Stomach (tissue), 4 donors: ENCODE results near the gene FAAP100.

Source experiments
- EP300 ChIP-seq: sonication (generic); formaldehyde crosslinking; IDR thresholded peaks from one replicate; pipeline ENCODE4 v1.6.1; 2017; ENCODE audit warnings: antibody characterized with exemption
- POLR2A ChIP-seq, 4 donors: fragments of 450-650 bp; IDR thresholded peaks; one replicate each; pipeline ENCODE4 v1.6.1; 2016; ENCODE audit warnings: antibody characterized with exemption in 4 of 4, control low read depth in 2 of 4, mild to moderate bottlenecking in 1 of 4, moderate library complexity in 1 of 4
- TF ChIP-seq, protein P1 (sequence below), 7 experiments: fragments of 450-650 bp in 4 of 7; fragments of 200-600 bp in 3 of 7; sonication (generic) in 3 of 7; IDR thresholded peaks; one replicate each; pipeline ENCODE4 v1.5.1; 2016 to 2019; ENCODE audit warnings: antibody characterized with exemption in 7 of 7, control low read depth in 2 of 7, mild to moderate bottlenecking in 1 of 7

DNA sequence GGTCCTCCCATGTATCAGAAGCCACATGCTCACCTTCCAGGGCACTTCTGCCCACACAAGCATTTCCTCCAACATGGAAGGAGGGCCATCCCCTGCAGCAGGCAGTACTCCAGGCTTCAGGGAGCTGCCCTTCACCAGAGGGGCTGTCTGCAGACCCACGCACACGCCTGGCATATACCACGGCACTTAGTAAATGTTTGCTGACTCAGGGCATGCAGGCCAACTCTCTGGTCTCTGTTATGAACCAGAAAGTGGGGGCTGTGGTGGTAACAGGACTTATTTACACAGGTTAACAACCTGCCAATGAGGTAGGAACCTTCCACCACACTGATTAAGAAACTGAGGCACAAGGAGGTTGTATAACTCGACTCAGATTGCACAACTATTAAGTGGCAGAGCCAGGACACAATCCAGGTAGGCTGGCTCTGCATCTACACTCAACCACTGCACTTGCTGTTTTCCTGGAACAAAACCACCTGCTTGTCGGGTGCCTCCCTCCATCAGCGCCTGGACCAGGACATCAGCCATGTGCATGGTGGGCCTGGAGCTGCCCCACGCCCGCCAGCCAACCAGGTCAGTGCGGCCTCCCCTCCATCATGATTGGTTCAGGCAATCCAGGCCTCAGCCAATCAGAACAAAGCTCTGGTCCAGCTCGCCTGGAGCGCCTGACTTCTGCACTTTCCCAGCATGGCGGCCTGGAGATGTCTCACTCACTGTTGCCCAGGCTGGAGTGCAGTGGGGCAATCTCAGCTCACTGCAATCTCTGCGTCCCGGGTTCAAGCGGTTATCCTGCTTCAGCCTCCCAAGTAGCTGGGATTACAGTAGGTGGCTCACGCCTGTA lies 58.7 kb downstream of the FAAP100 start:
- TF ChIP-seq, protein P1, sequence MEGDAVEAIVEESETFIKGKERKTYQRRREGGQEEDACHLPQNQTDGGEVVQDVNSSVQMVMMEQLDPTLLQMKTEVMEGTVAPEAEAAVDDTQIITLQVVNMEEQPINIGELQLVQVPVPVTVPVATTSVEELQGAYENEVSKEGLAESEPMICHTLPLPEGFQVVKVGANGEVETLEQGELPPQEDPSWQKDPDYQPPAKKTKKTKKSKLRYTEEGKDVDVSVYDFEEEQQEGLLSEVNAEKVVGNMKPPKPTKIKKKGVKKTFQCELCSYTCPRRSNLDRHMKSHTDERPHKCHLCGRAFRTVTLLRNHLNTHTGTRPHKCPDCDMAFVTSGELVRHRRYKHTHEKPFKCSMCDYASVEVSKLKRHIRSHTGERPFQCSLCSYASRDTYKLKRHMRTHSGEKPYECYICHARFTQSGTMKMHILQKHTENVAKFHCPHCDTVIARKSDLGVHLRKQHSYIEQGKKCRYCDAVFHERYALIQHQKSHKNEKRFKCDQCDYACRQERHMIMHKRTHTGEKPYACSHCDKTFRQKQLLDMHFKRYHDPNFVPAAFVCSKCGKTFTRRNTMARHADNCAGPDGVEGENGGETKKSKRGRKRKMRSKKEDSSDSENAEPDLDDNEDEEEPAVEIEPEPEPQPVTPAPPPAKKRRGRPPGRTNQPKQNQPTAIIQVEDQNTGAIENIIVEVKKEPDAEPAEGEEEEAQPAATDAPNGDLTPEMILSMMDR (IDR thresholded peaks at IDR 0.05), result no peak
- TF ChIP-seq POLR2A (IDR thresholded peaks at IDR 0.05) (no peak), EP300 (no peak)
